Progenitor cell of endocrine pancreas (in vitro differentiated cells): ENCODE data around the gene PRKCQ. TPM values are rescaled to one million over a fixed set of nuclear protein-coding genes. Genes with fewer than 3 reads are reported as not detected.

ENCODE experiments used
- DNase-seq: peaks from one replicate; pipeline ENCODE4 v3.0.0; 2021; ENCODE audit warnings: low spot score; ENCODE audit not compliant: unreplicated experiment
- H3K27ac Mint-ChIP-seq: 2 replicates; pipeline ENCODE4 v1.8.0; 2021; ENCODE audit warnings: mild to moderate bottlenecking, moderate library complexity, mixed read lengths
- H3K27me3 Mint-ChIP-seq: 2 replicates; pipeline ENCODE4 v1.8.0; 2021; ENCODE audit warnings: mixed read lengths
- H3K36me3 Mint-ChIP-seq: 2 replicates; pipeline ENCODE4 v1.8.0; 2022; ENCODE audit warnings: mixed read lengths; ENCODE audit not compliant: insufficient read depth
- H3K4me1 Mint-ChIP-seq: 2 replicates; pipeline ENCODE4 v1.8.0; 2021; ENCODE audit warnings: low read depth, mixed read lengths
- H3K4me3 Mint-ChIP-seq: 2 replicates; pipeline ENCODE4 v1.8.0; 2021; ENCODE audit warnings: low read depth, mild to moderate bottlenecking, moderate library complexity, mixed read lengths
- H3K9me3 Mint-ChIP-seq: 2 replicates; pipeline ENCODE4 v1.8.0; 2021; ENCODE audit warnings: low read depth, mixed read lengths
- total RNA-seq: library from RNA; stranded (reverse); gene quantifications from 2 replicates; pipeline ENCODE4 v1.2.1, GENCODE V29; 2021
- TF ChIP-seq, protein P1 (sequence below): fragments of 200-600 bp; sonication (generic); IDR thresholded peaks from one replicate; pipeline ENCODE4 v1.5.0; 2021; ENCODE audit warnings: antibody characterized with exemption, mild to moderate bottlenecking; ENCODE audit not compliant: unreplicated experiment

The PRKCQ gene
- total RNA-seq, 1 donor from 2014 or later = 5.6 TPM

DNA sequence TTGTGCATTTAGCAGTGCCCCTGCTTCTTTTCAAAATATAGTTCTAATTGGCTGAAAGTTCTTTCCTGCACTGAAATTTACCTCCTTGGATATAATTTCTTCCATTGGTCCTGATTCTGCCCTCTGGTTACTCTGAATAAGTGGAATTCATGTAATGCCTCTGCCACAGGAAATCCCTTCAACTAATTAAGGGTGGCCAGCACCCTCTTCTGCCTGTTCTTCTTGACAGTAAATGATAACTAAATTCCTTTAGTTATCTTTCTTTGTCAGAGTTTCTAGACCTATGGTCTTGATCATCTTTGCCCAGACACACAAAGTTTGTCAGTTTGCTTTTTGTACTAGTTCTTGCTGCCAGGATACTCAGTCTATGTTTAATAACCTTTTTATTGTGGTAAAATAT lies 40.2 kb downstream of the PRKCQ start:
- Mint-ChIP-seq H3K9me3 (no peaks in the 10 kb centered on the region), H3K4me3 (no peak overlapping the region), H3K27me3 (peaks cover 7% of the 10 kb centered on the region), H3K4me1 (peaks cover 8% of the 10 kb centered on the region), H3K36me3 (no peaks in the 10 kb centered on the region), H3K27ac (no peak overlapping the region)
- TF ChIP-seq, protein P1, sequence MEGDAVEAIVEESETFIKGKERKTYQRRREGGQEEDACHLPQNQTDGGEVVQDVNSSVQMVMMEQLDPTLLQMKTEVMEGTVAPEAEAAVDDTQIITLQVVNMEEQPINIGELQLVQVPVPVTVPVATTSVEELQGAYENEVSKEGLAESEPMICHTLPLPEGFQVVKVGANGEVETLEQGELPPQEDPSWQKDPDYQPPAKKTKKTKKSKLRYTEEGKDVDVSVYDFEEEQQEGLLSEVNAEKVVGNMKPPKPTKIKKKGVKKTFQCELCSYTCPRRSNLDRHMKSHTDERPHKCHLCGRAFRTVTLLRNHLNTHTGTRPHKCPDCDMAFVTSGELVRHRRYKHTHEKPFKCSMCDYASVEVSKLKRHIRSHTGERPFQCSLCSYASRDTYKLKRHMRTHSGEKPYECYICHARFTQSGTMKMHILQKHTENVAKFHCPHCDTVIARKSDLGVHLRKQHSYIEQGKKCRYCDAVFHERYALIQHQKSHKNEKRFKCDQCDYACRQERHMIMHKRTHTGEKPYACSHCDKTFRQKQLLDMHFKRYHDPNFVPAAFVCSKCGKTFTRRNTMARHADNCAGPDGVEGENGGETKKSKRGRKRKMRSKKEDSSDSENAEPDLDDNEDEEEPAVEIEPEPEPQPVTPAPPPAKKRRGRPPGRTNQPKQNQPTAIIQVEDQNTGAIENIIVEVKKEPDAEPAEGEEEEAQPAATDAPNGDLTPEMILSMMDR = no peak
- no peak for DNase-seq

DNA sequence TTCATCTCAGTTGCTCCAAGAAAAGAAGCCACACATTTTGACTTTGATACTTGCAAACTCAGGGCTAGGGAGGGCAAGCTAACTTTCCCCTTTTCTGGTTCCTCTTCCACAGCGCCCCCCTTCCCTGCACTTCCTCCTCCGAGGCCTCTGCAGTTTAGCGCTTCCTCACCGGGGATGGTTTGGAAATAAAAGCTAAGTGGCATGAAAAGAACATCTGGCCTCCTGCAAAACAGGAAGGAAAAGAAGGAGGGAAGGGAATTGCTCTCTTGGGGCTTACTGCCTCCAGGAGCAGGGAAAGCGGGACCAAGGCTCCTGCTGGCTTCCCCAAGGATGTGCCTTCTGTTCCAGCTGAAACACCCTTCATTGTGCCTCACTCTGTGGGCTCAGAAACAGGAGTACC lies 42.3 kb downstream of the PRKCQ start:
- no peak overlapping the region for H3K4me3 Mint-ChIP-seq
- H3K27ac Mint-ChIP-seq = no peak overlapping the region
- TF ChIP-seq, protein P1 = no peak
- peaks cover 3% of the 10 kb centered on the region for H3K27me3 Mint-ChIP-seq
- no peaks in the 10 kb centered on the region for H3K4me1 Mint-ChIP-seq
- no peak for DNase-seq
- H3K36me3 Mint-ChIP-seq = no peaks in the 10 kb centered on the region
- H3K9me3 Mint-ChIP-seq = no peaks in the 10 kb centered on the region

DNA sequence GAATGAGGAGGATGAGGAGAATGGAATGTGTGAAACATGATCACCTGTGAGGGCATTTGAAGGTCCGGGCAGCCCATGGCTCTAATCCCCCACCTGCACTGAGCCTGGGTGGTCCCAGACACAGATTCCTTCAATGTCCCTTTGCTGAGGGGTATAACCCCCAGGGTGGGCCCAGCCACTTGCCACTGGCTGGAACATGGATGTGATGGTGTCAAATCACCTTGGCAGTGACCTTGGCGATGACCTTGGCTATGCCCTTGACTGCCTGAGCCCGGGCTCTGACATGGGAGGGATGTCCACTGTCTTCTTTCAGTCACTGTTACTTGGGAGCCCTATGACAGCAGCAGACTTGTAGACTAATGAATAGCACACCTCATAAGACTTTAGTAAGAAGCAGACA lies 44.0 kb downstream of the PRKCQ start:
- DNase-seq = no peak
- Mint-ChIP-seq H3K27ac (no peak overlapping the region), H3K27me3 (peaks cover 3% of the 10 kb centered on the region), H3K9me3 (no peaks in the 10 kb centered on the region), H3K4me3 (no peak overlapping the region), H3K36me3 (no peaks in the 10 kb centered on the region), H3K4me1 (no peaks in the 10 kb centered on the region)
- TF ChIP-seq, protein P1 = no peak

DNA sequence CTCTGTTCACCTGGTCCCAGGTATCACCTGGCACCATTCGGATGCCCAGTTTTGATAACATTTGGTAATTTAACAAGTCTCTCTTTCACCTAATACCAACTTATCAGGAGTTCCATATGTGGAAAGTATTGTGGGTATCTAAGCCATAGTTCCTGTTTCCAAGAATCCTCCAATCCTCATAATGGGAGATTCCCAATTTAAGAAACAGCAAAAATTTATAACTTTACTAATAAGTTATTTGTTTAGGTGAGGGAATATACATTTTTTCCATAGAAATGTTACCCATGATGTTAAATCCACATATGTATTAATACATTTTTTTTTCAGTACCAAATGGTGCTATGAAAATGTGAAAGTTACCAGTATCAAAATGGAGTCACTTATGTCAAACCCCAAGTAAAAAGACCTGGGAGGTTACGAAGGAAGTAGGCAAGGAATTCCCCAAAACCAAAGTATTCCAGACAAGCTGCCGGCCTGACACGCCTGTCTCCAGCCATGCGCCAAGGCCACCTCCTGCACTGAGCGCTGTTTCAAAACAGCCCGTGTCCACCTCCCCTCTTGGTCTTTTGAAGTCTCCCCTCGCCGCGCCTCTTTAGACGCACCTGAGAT lies 44.8 kb downstream of the PRKCQ start:
- Mint-ChIP-seq H3K9me3 (no peaks in the 10 kb centered on the region), H3K4me3 (no peak overlapping the region), H3K36me3 (no peaks in the 10 kb centered on the region), H3K4me1 (no peaks in the 10 kb centered on the region), H3K27ac (no peak overlapping the region), H3K27me3 (peaks cover 3% of the 10 kb centered on the region)
- TF ChIP-seq, protein P1 = no peak
- no peak for DNase-seq

DNA sequence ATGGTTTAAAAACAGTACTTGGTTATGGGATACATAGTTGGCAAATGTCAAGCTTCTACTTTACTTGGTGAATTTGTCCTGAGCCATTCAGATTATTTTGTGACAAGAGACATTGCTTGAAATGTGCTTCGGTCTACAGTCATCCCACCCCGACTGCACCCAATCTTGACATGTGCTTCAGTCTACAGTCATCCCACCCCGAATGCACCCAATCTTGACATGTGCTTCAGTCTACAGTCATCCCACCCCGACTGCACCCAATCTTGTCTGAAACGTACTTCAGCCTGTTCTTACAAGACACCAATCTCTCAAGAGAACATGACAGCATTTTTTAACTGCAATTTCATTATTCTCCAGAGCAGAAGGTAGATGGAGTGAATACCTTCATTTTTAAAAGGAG lies 47.8 kb downstream of the PRKCQ start:
- Mint-ChIP-seq H3K36me3 (no peaks in the 10 kb centered on the region), H3K27me3 (peaks cover 15% of the 10 kb centered on the region), H3K4me1 (no peaks in the 10 kb centered on the region), H3K4me3 (no peak overlapping the region), H3K9me3 (no peaks in the 10 kb centered on the region), H3K27ac (no peak overlapping the region)
- no peak for DNase-seq
- TF ChIP-seq, protein P1 = no peak
